RPMI8226 (cell line): Measurements from ENCODE around the gene NUDT2.
"Not testable (repeated sequence)": the region's sequence is repeated elsewhere in the genome, so short reads cannot be mapped to it uniquely, and the experiment has no call there.

Experiments used
- DNase-seq: peaks from one replicate; pipeline ENCODE4 v3.0.0-alpha.2; 2015

Gene NUDT2

DNA sequence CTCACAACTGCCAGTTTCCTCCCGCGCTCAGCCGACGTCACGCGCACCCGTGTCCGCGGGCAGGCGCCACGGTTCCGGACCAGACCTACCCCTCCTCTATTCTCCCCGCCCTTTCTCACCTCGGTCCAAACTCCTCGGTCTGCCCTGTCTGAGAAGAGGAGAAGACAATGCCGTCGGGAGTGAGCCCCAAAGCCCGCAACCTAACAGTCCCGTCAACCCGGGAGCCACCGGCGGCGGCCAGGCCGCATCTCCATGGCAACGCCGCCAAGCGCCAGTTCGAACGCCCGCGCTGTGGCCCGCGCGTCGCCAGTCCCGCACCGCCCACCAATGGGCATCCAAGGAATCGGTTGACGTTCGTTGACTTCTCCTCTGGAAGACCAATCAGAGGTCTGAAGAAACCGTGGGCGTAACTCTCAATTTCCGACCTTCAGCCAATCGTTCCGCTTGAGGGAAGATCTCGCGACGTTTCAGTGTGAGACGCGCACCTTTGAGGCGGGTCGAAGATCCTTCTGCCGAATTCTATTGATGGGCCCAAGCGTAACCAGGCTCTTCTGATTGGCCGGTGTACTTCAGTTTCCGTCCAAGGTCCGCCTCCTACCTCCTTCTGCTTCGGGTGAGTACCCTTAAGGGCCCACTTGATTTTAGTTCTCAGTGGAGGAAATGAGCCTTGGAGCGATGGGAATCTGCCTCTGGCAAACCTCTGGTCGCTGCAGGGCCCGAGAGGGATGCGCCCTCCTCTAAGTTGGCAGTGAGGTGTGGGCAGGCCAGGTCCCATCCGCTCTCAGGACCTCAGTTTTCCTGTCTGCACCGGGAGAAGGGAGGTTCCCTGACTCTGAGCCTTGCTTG, at the start of gene NUDT2, which contains the start of gene KIF24:
Gene NUDT2, plus strand, starts transcription at position 583 of the 846 bp plus-strand sequence. CDS start 9,471 bp downstream, outside the sequence.
Gene KIF24, minus strand, starts transcription at position 282 of the 846 bp plus-strand sequence. CDS start 17,922 bp downstream, outside the sequence.
- DNase-seq = peak; percentile 99

DNA sequence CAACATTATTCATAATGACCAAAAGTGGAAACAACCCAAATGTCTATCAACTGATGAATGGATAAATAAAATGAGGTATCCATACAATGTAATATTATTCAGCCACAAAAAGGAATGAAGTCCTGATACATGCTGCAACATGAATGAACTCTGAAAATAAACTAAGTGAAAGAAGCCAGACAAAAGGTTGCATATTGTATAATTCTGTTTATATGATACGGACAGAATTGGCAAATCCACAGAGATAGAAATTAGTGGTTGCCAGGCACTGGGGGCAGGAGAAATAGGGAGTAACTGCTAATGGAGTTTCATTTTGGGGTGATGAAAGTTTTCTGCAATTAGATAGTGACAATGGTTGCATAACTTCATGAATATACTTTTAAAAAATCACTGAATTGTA, 47.3 kb upstream of the NUDT2 start:
- no peak for DNase-seq

DNA sequence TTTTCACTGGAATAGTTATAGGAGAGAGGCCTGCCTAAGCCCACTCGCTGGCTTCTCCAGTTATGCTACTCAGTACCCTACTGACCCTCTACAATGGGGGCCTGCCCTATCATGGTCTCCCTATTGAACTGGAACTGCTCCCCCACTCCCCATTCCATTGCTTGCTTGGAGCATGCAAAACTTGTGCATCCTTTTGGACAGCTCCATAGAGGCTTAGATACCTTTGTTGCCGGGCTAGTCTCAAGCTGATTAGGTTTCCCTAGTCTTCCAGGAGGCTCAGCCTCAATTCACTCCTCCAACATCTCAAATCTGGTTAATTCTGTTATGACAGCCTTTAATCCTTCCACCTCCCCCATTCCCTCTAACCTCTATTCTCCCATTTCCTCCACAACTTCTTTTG, 40.2 kb upstream of the NUDT2 start:
- no peak for DNase-seq

DNA sequence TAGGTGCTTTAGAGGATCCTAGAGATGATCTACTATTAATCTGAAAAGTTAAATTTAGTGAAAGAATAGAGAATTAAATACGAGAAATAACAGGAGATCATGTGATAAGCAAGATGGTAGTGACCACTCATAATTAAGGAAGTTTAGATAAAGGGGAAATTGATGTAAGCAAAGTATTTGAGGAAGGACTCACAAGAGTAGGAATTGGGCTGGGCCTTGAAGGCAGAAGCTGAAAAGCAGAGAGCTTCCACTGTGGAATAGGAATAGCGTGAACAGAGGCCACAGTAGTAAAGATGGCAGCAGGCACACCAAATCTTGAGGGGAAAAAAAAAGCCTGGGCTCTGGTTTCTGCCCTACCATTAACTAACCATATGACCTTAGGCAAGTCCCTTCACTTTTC, 38.3 kb upstream of the NUDT2 start:
- no peak for DNase-seq

DNA sequence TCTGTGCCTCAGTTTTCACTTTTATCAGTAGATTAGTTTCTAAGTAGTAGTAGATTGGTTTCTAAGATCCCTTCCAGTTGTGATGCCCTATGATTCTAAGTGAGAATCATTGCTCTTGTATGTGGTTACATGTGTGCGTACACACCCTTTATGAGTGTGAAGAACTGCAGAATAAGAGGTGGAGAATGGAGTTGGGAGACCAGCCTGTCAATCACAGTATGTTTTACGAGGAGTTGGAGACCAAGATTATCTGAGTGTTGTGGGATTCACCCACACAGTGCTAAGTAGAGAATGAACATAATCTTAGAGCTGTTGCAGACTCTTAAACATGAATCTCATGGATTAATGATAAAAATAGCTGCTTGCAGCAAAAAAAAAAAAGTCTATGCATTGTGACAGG, 37.9 kb upstream of the NUDT2 start:
- DNase-seq = no peak

DNA sequence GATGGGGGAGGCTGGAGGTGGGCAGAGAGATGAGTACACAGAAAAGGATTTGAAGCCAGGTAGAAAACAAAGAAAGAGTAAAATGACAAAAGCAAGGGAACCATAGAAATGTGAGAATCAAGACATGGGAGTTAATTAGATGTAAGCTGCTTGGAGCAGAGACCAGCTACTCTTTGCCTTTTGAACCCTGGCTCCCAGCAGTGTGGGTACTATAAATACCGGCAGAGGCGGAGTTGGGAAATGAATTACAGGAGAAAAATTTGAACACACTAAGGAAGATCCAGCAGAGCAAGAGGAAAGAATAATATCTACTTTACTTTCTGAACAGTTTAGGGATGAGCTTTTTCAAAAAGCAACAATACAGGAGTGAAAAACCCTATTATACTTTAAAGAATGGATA, 36.8 kb upstream of the NUDT2 start:
- DNase-seq = no peak

DNA sequence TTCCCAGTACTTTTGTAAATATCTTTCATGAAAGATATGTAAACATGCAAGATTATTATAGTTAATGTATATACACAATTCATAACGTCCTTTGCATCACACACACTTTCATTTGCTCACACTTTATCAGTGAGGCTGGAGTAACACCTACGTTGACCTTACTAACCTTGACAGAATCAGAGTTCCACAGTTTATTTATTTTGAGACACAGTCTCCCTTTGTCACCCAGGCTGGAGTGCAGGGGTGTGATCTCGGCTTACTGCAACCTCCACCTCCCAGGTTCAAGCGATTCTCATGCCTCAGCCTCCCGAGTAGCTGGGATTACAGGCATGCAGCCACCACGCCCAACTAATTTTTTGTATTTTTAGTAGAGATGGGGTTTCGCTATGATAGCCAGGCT, 28.3 kb upstream of the NUDT2 start:
- not testable (repeated sequence) for DNase-seq

DNA sequence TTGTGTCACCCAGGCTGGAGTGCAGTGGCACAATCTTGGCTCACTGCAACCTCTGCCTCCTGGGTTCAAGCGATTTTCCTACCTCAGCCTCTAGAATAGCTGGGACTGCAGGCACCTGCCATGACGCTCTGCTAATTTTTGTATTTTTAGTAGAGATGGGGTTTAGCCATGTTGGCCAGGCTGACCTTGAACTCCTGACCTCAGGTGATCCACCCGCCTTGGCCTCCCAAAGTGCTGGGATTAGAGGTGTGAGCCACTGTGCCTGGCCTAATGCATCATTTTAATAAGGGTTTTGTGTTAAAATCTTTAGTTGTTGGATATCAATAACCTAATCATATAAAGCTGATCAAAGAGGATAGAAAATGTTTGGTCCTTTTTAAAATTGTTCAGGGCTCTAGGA, 21.1 kb upstream of the NUDT2 start:
- DNase-seq = not testable (repeated sequence)

DNA sequence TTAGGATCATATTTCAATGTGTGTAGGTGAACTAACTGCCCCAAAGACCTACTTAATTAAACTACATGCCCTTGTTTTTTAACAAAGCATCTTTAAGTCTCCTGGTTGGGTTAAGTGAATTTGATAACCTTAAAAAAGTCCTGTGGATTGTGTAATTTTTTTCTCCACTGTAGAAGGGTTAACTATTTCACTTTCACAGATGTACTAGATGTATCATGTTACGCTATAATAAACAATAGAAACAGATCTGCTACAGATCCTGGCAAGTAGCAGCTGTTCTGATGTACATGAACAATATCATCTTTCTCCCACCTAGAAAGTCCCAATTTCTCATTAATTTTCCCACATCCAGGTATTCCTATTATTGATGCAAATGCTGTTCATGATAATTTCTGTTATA, 19.2 kb upstream of the NUDT2 start:
- no peak for DNase-seq

DNA sequence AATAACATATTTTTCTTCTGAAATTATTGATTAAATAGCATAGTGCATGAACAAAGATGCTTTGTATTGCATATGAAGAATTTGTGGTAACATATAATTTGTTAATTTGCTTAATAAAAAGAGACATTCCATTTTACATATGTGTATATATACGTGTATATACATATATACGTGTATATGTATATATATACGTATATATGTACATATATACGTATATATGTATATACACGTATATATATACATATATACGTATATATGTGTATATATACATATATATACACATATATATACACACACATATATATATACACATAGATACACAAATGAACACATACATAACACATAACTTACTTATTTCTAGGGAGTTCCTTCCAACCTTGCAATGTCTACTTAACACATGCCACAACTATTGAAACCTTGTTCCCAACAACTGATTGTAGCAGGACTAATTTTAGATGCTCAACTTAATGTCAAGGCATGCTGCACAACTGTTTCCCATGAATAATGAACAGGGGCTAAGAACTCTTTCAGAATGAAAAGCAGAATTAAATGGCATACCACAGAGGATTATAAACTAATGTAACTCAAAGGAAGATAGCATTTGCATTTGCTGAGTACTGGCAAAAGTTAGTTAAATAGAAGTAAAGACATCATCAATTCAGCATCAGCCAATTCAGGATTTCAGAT, 17.7 kb upstream of the NUDT2 start:
- no peak for DNase-seq

DNA sequence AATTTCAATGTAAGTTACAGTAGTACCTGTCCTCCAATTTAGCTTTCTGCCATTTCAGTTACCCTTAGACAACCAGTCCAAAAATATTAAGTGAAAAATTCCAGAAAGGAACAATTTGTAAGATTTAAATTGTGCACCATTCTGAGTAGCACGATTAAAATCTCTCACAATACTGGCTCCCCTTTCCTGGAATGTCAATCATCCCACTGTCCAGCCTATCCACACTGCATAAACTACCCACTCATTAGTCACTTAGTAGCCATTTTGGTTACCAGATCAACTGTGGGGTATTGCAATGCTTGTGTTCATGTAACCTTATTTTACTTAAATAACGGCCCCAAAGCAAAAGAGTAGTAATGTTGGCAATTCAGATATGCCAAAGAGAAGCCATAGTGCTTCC, 11.9 kb upstream of the NUDT2 start:
- no peak for DNase-seq

DNA sequence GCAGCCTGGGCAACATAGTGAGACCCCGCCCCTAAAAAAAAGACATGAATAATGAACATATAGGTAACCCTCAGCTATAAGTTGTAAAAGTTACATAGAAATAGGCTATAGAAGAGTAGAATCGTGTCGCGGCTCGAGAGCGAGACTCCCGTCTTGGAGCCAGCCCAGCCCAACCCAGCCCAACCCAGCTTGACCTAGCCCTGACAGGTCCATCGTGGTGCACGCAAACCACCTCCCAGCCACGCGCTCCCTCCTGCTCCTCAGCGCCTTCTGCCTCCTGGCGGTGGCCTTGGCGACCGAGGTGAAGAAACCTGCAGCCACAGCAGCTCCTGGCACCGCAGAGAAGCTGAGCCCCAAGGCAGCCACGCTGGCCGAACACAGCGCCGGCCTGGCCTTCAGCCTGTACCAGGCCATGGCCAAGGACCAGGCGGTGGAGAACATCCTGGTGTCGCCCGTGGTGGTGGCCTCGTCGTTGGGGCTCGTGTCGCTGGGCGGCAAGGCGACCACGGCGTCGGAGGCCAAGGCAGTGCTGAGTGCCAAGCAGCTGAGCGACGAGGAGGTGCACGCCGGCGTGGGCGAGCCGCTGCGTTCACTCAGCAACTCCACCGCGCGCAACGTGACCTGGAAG, 11.1 kb upstream of the NUDT2 start:
- DNase-seq = no peak

DNA sequence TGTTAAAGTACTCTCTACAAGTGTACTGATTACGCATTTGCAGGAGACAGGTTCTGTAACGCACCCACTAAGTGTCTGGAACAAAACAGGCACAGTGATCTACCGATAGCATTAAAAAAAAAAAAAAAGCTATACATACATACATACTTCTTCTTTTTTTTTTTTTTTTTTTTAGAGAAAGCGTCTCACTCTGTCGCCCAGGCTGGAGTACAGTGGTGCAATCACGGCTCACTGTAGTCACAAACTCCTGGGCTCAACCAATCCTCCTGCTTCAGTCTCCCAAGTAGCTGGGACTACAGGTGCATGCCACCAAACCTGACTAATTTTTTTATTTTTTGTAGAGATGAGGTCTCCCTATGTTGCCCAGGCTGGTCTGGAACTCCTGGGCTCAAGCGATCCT, 7.9 kb upstream of the NUDT2 start:
- no peak for DNase-seq

DNA sequence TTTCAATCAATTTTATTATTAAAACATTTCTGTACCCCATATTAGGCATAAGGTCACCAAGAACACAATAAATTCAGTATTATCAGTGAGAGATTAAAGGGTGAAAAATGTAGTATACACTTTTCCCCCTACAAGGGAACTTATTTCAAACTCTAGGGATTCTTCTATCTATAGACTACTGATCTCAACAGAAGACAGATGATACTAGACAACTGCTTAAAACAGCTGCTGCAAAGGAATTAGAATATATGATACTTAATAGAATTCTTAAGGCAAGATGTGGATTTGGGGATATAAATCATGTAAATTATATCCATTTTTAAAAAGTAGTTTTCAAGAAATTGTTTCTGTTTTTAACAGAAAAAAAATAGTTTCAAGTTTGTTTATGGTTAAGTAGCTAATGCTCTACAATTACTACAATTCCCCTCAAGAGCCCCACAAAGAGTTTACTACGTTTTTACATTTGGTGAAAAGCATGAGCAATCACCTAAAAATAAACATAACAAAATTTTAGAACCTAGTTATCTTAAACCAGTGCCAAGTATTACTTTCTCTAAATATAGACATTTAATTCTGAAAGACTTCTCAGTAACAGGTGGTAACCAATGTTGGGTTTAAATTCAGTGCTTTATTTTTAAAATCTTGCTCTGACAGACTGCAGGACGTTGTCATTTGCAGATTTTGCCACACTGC, 6.3 kb upstream of the NUDT2 start:
- no peak for DNase-seq

DNA sequence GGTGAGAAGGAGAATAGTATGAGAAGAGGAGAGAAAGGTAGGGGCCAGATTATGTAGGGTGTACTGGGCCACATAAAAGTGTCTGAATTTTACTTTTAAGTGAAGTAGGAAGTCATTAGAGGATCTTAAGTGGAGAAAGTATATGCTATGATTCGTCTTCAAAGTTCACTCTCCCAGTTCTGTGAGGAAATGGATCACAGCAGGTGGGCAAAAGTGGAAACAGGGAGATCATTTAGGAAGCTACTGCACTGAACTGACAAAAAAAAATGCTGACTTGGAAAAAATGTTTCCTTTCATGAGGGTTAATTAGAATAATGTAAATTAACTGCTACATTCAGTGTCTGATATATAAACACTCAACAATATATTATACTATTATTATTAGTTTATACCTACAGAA, 2.7 kb upstream of the NUDT2 start:
- no peak for DNase-seq

DNA sequence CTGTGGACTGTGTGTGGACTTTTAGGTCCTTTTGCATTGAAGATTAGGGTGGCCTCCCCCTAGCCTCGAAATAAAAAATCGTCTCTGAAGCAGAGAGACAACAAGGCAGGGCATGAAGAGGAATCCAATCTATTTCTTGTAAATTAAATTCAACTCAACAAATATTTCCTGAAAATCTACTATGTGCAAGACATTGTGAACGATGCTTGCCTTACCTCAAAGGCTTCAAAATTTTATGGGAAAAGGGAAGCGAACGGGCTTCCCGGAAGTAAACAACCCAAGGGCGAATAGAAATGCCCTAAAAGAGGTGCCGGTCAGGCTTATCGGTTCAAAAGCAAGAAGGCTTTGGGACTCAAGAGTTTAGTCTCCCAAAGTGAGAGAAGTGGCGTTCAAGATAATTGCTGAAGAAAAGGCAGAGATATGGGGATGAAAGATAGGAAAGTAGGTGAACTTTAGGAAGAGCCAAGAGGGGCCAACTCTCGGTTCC, 826 bp upstream of the NUDT2 start:
- DNase-seq = peak; percentile 7

DNA sequence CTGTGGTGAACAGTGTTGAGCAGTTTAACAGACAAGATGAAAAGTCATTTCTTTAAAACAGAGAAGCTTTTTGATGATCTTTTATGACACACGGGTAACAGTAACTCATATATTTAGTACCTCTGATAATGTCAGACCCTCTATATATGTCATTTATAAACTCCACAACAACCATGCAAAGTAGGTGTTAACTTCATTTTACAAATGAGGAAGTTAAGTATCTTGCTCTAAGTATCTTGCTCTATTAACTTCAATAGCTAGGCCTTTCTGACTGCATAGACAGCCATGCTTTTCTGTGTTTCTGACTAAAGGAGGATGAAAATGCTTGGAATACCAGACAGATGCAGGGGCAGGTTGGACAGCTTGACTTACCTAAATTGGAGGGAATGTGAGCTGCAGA, 1.8 kb downstream of the NUDT2 start:
- DNase-seq = no peak

DNA sequence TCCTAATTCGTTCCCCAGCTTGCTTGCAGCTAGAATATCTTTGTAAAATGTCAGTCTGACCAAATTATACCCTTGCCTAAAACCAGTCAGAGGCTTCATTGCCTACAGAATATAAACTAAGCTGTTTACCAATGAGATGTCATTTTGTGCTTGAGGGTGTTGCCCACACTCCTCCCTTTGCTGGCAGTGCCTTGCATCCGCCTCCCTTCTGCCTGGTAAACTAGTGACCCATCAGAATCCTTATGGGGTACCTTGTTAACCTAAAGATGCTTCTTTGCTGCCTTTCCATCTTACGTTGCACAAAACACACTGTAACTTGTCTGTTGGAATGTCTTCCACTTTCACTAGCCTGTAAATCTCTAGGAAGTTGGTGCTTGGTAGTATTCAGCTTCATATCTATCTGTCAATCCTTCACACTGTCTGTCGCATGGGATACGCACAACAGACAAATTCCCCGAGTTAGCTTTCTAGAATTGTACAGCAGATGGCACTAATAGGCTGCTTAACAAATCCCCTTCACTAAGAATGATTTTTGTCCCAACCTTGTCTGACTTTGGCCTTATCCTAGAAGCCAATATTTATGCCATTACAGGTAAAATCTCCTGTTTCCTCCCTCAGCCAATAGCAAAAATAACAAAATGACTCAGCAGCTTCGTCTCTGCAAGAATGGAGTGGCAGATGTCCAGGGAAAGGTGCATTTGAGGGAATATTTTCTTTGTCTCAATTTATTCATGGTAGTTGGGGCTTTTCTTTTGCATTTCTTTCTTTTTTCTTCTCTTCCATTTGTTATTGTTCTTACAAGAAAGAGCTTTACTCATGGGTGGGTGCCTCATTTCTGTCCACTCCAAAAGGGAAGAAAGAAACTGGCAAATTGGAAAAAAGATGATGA, 3.0 kb downstream of the NUDT2 start:
- DNase-seq = peak; percentile 44

DNA sequence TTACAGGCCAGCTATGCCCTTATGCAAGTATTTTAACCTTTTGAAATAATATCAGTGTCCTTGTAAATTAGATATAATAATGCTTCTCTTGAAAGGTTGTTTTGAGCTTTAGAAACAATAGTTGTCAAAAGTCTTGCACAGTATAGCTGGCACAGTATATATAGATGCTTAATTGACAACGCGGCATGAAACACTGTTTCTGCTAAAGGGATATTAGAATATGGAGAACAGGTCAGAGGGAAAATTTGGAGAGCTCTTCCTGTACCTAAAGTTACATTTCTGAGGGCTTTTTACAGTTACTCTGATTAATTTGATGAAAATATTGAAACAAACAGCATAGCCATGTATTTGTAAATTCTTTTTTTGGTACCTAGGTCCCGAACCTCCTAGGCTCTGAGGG, 4.5 kb downstream of the NUDT2 start:
- no peak for DNase-seq

DNA sequence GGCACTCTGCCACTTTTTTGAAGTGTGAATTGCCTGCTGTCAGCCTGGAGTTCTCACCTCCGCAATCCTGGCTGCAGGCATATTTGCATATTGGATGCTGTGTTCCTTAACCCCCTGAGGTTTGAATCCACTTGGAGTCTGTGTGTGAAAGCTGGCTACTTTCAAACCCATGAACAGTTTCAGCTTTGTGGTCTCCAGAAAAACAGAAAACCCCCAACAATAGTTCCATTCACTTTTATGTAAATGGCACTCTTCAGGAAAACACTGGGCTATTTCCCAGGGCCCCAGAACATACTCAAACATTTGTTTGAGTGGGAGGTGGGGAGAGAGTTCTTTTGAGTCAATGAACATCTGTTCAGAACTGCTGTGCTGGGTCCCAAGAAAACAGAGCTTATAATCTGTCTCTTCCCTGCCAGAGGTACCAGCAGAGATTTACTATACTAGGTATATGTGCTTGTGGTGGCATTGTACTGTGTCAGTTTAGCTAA, 5.0 kb downstream of the NUDT2 start:
- DNase-seq = no peak

DNA sequence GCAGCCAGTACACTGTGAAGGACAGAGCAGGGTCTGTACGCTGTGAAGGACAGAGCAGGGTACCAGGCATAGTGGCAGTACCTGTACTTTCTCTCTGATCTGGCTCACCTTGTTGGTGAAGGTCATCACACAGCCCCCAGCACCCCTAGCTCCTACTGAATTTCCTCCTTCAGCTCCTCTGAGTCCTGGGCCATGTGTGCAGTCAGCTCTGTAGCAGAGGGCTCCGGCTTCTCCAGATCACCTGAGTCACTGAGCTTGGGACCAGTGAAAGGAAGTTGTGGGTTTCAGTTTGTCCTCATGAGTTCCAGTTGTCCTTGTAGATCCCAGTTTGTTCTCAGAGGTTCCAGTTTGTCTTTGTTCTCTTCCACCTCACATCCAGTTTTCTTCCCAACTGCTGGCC, 5.5 kb downstream of the NUDT2 start:
- no peak for DNase-seq

DNA sequence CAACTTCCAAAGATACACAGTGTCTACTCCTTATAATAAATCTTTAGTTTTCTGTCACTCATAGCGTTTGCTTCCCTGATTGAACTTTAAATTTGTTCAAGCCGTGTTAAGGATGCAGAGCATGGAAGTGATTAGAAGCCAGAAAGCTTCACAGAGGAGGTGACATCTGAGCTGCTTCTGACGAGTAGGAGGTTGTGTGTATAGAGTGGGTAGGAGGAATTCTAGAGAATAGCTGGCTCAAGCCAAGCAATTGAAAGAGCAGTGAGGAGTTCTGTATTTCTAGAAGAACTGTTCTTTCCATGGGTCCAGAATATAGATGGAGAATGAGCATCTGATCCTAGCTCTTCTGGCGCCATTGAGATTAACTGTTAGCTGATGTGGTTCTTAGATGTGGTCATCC, 6.0 kb downstream of the NUDT2 start:
- no peak for DNase-seq
